AG20443 (cell line): ENCODE results near the gene SH2D6.
"Not testable (repeated sequence)": the region's sequence is repeated elsewhere in the genome, so short reads cannot be mapped to it uniquely, and the experiment has no call there.

Experiments used
- DNase-seq: peaks from one replicate; pipeline ENCODE4 v3.0.0; 2012; ENCODE audit warnings: low spot score, mixed read lengths

Gene SH2D6

GRCh38 chr2:85398426-85399182 is 19.9 kb upstream of the SH2D6 start:
- no peak for DNase-seq

- DNase-seq = no peak
Measured at GRCh38 chr2:85399183-85399455, 19.4 kb upstream of the SH2D6 start.

- DNase-seq = no peak
Measured at GRCh38 chr2:85400023-85400422, 18.5 kb upstream of the SH2D6 start.

- DNase-seq = no peak
Measured at GRCh38 chr2:85400541-85401463, 17.7 kb upstream of the SH2D6 start.

GRCh38 chr2:85401464-85401805 is 17.1 kb upstream of the SH2D6 start:
- DNase-seq = no peak

GRCh38 chr2:85401844-85402243 is 16.7 kb upstream of the SH2D6 start:
- no peak for DNase-seq

- DNase-seq = peak; percentile 64
Measured at GRCh38 chr2:85405201-85406059, 13.1 kb upstream of the SH2D6 start.

- peak; percentile 52 for DNase-seq
Measured at GRCh38 chr2:85409845-85410583, 8.5 kb upstream of the SH2D6 start, which contains the start of gene CAPG. TSS of gene CAPG (minus strand) at chr2:85410366. CDS start at chr2:85402145, 8,221 bp downstream.

- peak; percentile 54 for DNase-seq
Measured at GRCh38 chr2:85410584-85411404, 7.7 kb upstream of the SH2D6 start.

- DNase-seq = no peak
Measured at GRCh38 chr2:85411405-85411748, 7.1 kb upstream of the SH2D6 start.

- DNase-seq = peak; percentile 87
Measured at GRCh38 chr2:85413592-85414420, 4.7 kb upstream of the SH2D6 start.

GRCh38 chr2:85414421-85414759 is 4.1 kb upstream of the SH2D6 start:
- DNase-seq = not testable (repeated sequence)

- DNase-seq = no peak
Measured at GRCh38 chr2:85414761-85415553, 3.6 kb upstream of the SH2D6 start.

GRCh38 chr2:85415980-85416650 is 2.4 kb upstream of the SH2D6 start:
- DNase-seq = no peak

GRCh38 chr2:85419009-85419675 is 628 bp downstream of the SH2D6 start:
- no peak for DNase-seq

- peak; percentile 90 for DNase-seq
Measured at GRCh38 chr2:85420536-85421259, 2.2 kb downstream of the SH2D6 start.

- no peak for DNase-seq
Measured at GRCh38 chr2:85421260-85422071, 3.0 kb downstream of the SH2D6 start.
